Upper lobe of right lung (tissue), 1 donor: ENCODE results near the gene LLGL2. TPM values are rescaled to one million over a fixed set of nuclear protein-coding genes. Genes with fewer than 3 reads are reported as not detected.
A peak's percentile ranks its signal among the peaks of the same experiment; 100 is the strongest.

Source experiments
- ATAC-seq: fragments of 200-7000 bp; cut with Tn5 transposase; one replicate; pipeline ENCODE4 v1.9.1; 2020; ENCODE audit warnings: mild to moderate bottlenecking, moderate library complexity
- DNase-seq: peaks from one replicate; pipeline ENCODE4 v3.0.0-alpha.2; 2020
- H3K27ac ChIP-seq: fragments of 200-600 bp; one replicate; pipeline ENCODE4 v1.8.0; 2022
- H3K27me3 ChIP-seq: fragments of 200-600 bp; one replicate; pipeline ENCODE4 v1.8.0; 2022; ENCODE audit warnings: mild to moderate bottlenecking
- H3K36me3 ChIP-seq: fragments of 200-600 bp; one replicate; pipeline ENCODE4 v1.8.0; 2022
- H3K4me1 ChIP-seq: fragments of 200-600 bp; one replicate; pipeline ENCODE4 v1.8.0; 2022
- H3K4me3 ChIP-seq: fragments of 200-600 bp; one replicate; pipeline ENCODE4 v1.8.0; 2022; ENCODE audit warnings: mild to moderate bottlenecking
- H3K9me3 ChIP-seq: fragments of 200-600 bp; one replicate; pipeline ENCODE4 v1.8.0; 2022
- intact Hi-C: fragments of 100-400 bp; cut with DNase I; formaldehyde crosslinking; loops from one replicate; pipeline ENCODE4 v1.11.0; 2022
- total RNA-seq: library from RNA; stranded (reverse); fragmentation: NEBNext Ultra II Directional; extraction: Animal tissue kit (Norgen Biotek cat#: 25700); gene quantifications from one replicate; pipeline ENCODE4 v1.2.1, GENCODE V29; 2021
- TF ChIP-seq, protein P1 (sequence below): fragments of 200-600 bp; IDR thresholded peaks from one replicate; pipeline ENCODE4 v1.8.0; 2022; ENCODE audit warnings: antibody characterized with exemption
- donor health status: DM: no; HTN: yes; CAD: no; lungs with severe emphysema.

The LLGL2 gene
- total RNA-seq, 1 donor from 2014 or later, result 133 TPM

DNA sequence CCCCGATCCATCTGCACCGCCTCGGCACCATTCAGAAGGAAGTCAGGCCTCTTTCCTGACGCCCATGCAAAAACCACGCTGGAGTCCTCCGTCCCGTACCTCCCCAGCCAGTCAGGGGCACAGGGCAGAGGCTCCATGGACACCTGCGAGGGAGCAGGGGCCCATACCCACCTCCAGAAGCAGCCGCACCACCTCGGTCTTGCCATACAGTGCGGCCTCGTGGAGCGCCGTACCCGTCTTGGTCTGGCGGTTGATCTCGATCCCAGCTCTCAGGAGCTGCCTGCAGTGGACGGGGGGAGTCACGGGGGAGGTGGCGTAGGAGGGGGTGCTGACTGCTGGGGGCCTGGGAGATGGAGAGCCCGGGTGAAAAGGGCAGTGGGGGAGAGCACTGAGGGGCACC is 19.4 kb upstream of the LLGL2 start:
- Histone ChIP-seq H3K9me3 (no peaks in the 10 kb centered on the region), H3K27me3 (no peaks in the 10 kb centered on the region), H3K4me1 (peaks cover 10% of the 10 kb centered on the region), H3K36me3 (peaks cover 22% of the 10 kb centered on the region), H3K27ac (no peak overlapping the region), H3K4me3 (no peak overlapping the region)
- no peak for ATAC-seq
- intact Hi-C loops, result no loop called here
- TF ChIP-seq, protein P1, sequence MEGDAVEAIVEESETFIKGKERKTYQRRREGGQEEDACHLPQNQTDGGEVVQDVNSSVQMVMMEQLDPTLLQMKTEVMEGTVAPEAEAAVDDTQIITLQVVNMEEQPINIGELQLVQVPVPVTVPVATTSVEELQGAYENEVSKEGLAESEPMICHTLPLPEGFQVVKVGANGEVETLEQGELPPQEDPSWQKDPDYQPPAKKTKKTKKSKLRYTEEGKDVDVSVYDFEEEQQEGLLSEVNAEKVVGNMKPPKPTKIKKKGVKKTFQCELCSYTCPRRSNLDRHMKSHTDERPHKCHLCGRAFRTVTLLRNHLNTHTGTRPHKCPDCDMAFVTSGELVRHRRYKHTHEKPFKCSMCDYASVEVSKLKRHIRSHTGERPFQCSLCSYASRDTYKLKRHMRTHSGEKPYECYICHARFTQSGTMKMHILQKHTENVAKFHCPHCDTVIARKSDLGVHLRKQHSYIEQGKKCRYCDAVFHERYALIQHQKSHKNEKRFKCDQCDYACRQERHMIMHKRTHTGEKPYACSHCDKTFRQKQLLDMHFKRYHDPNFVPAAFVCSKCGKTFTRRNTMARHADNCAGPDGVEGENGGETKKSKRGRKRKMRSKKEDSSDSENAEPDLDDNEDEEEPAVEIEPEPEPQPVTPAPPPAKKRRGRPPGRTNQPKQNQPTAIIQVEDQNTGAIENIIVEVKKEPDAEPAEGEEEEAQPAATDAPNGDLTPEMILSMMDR, result no peak
- DNase-seq, result peak; percentile 52

DNA sequence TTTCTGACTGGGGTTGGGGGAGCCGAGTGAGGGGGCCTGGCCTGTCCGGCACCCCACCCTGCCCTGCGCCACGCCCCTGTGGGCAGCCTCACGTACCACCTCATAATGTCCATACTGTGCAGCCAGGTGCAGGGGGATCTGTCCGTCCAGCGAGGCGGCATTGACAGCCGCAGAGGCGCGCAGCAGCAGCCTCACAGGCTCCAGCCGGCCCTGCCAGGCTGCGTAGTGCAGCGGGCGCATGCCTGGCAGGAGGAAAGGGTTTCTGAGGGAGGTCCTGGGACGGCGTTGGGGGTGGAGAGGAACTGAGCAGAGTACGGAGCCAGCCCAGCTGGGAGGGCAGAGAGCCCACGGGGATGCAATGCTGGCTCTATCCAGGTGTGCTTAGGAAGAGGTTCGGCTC is 18.6 kb upstream of the LLGL2 start:
- TF ChIP-seq, protein P1, result no peak
- Histone ChIP-seq H3K36me3 (peaks cover 22% of the 10 kb centered on the region), H3K4me1 (peaks cover 17% of the 10 kb centered on the region), H3K27ac (no peak overlapping the region), H3K4me3 (no peak overlapping the region), H3K9me3 (no peaks in the 10 kb centered on the region), H3K27me3 (no peaks in the 10 kb centered on the region)
- intact Hi-C loops, result no loop called here
- ATAC-seq (no peak), DNase-seq (no peak)

DNA sequence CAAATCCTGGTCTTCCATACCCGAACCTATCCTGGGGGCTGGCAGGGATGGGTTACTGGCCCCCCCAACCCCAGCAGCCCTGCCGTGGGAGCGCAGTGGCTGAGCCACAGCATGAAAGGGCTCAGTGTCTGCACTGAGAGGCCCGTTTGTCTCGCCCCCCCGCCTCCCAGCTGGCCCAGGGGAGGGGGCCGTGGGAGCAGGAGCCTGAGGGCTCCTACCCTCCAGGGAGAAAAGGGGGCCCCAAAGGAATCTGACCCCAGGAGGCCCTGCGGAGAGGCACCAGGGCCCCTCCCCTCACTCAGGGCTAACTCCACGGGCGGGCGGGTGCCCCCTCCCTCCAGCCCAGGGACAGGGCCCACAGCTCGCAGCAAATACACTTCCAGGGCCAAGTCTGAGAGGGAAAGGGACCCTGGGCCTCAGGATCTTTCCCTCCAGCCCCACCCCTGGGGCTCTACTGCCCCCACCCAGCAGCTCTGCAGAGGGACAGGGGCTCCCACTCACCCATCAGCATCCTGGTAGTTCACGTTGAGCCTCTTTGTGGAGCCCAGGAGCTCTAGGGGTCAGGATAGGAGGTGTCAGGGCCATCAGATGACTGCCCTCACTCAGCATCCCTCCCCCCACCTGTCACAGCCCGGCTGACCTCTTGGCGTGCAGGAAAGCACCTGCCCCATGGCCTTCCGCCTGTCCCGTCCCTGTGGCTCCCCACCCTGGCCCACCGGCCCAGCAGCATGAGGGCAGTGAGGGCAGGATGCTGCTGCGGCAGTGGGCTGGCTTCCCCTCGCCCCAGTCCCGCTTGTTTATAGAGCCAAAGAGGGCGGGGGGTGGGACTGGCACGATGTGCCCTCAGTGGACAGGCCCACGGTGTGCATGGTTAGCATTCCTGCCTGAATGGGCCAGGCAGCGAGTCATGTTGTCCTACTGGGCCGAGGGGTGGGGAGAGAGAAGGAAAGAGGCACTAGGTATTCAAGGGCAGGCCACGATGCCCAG is 17.5 kb upstream of the LLGL2 start:
- Histone ChIP-seq H3K4me1 (peaks cover 24% of the 10 kb centered on the region), H3K36me3 (peaks cover 22% of the 10 kb centered on the region), H3K4me3 (no peak overlapping the region), H3K27ac (peak overlapping the region; percentile 67), H3K27me3 (no peaks in the 10 kb centered on the region), H3K9me3 (no peaks in the 10 kb centered on the region)
- DNase-seq, result no peak
- TF ChIP-seq, protein P1, result no peak
- peak; percentile 3 for ATAC-seq
- intact Hi-C loops, result no loop called here

GRCh38 chr17:75508931-75509361 is 16.6 kb upstream of the LLGL2 start:
- TF ChIP-seq, protein P1, result no peak
- intact Hi-C loops, result no loop called here

GRCh38 chr17:75509528-75510258 is 15.8 kb upstream of the LLGL2 start:
- peak; percentile 69 for DNase-seq
- Histone ChIP-seq H3K36me3 (peaks cover 22% of the 10 kb centered on the region), H3K9me3 (no peaks in the 10 kb centered on the region), H3K4me3 (peak overlapping the region; percentile 87), H3K27me3 (no peaks in the 10 kb centered on the region), H3K4me1 (peaks cover 31% of the 10 kb centered on the region), H3K27ac (peak overlapping the region; percentile 67)
- TF ChIP-seq, protein P1, result no peak
- intact Hi-C loops, result loop anchor here (10.0 kb wide), 1 partner anchor 85 kb away; no protein-coding TSS in a partner anchor
- peak; percentile 43 for ATAC-seq

More at GRCh38 chr17:75508931-75509361, 16.6 kb upstream of the LLGL2 start:
- DNase-seq (no peak), ATAC-seq (no peak)
- Histone ChIP-seq H3K4me1 (peaks cover 27% of the 10 kb centered on the region), H3K27ac (peak overlapping the region; percentile 67), H3K27me3 (no peaks in the 10 kb centered on the region), H3K36me3 (peaks cover 22% of the 10 kb centered on the region), H3K9me3 (no peaks in the 10 kb centered on the region), H3K4me3 (peak overlapping the region; percentile 6)
